Mesothelial cell of epicardium (in vitro differentiated cells): ENCODE data around the gene GALNT10. TPM values are rescaled to one million over a fixed set of nuclear protein-coding genes. Genes with fewer than 3 reads are reported as not detected.
A peak's percentile ranks its signal among the peaks of the same experiment; 100 is the strongest.

Experiments
- DNase-seq, 2 experiments: peaks; one replicate each; pipeline ENCODE4 v3.0.0; 2021; ENCODE audit warnings: low spot score in 2 of 2; ENCODE audit not compliant: unreplicated experiment in 2 of 2
- H3K27ac Mint-ChIP-seq: 2 replicates; pipeline ENCODE4 v1.8.0; 2021; ENCODE audit warnings: mixed read lengths
- H3K27me3 Mint-ChIP-seq: 2 replicates; pipeline ENCODE4 v1.8.0; 2021; ENCODE audit warnings: low read depth, mixed read lengths
- H3K36me3 Mint-ChIP-seq: 2 replicates; pipeline ENCODE4 v1.8.0; 2021; ENCODE audit warnings: mixed read lengths
- H3K4me1 Mint-ChIP-seq: 2 replicates; pipeline ENCODE4 v1.8.0; 2021; ENCODE audit warnings: mixed read lengths
- H3K4me3 Mint-ChIP-seq: 2 replicates; pipeline ENCODE4 v1.8.0; 2021; ENCODE audit warnings: mild to moderate bottlenecking, moderate library complexity, mixed read lengths
- H3K9me3 Mint-ChIP-seq: 2 replicates; pipeline ENCODE4 v1.8.0; 2021; ENCODE audit warnings: mixed read lengths
- CTCF ChIP-seq: fragments of 200-600 bp; sonication (generic); IDR thresholded peaks from one replicate; pipeline ENCODE4 v1.5.0; 2021; ENCODE audit warnings: antibody characterized with exemption; ENCODE audit not compliant: unreplicated experiment
- total RNA-seq: library from RNA; stranded (reverse); gene quantifications from 3 replicates; pipeline ENCODE4 v1.2.1, GENCODE V29; 2021

The GALNT10 gene
- 13.5 to 14.5 TPM (median 13.9 TPM) in 3 replicates for total RNA-seq

- Mint-ChIP-seq H3K27ac (peak within 1 kb of the TSS; percentile 70), H3K4me1 (peaks cover 44% of the 10 kb centered on the region), H3K27me3 (peaks cover 71% of the 10 kb centered on the region)
Observed at GRCh38 chr5:154190595-154191304, at the start of gene GALNT10. TSS of gene GALNT10 (plus strand) at chr5:154190733. CDS start at chr5:154190867, 134 bp downstream.

DNA sequence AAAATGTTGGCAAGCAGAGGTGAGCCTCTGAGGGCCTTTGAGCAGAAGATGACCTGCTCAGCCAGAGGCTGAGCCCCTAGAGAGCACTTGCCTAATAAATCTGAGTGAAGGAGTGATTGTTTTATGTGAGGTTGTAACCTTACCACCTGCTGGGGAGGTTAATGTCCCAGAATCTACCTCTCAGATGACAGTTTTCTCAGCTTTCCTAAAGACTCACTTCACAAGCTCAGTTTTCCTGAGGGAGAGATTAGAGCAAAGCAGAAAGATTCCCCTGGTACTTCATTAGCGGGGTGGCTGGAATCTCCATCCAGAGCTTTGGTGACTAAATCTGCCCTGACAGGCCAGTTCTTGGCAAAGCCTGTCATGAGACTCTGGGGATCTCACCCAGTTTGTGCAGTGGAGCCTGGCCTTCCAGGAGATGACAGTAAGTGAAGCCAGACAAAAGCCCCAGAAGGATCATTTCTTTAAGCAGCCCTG lies 48.8 kb upstream of the GALNT10 start:
- DNase-seq = no peak
- TF ChIP-seq CTCF = no peak
- no peak overlapping the region for H3K27ac Mint-ChIP-seq
- no peaks in the 10 kb centered on the region for H3K4me1 Mint-ChIP-seq
- H3K36me3 Mint-ChIP-seq = no peaks in the 10 kb centered on the region
- H3K4me3 Mint-ChIP-seq = no peak overlapping the region
- H3K27me3 Mint-ChIP-seq = peaks cover 7% of the 10 kb centered on the region
- no peaks in the 10 kb centered on the region for H3K9me3 Mint-ChIP-seq

More at GRCh38 chr5:154190595-154191304, at the start of gene GALNT10:
- H3K9me3 Mint-ChIP-seq = no peaks in the 10 kb centered on the region
- peak within 1 kb of the TSS; percentile 84 for H3K4me3 Mint-ChIP-seq
- peak in 1 of 2 experiments; percentile 55 for DNase-seq
- no peaks in the 10 kb centered on the region for H3K36me3 Mint-ChIP-seq
- no peak for TF ChIP-seq CTCF

DNA sequence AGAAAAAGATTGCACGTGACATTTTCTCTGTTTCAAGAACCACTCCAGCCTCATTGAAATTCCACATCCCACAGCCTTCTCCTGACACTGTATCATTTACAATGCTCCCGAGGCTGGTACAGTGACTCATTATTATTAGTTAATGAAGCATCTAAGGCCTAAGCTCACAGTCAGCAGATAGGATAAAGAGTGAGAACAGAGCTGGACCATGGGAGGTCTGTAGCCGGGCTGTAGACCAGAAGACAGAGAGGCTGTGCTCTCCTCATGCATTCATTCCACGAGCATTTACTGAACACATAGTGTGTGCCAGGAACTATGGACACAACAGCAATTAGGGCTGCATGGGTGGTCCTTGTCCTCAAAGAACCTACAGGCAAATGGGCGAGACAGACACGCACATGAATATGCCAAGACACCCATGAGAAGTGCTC lies 47.3 kb upstream of the GALNT10 start:
- H3K27ac Mint-ChIP-seq = no peak overlapping the region

GRCh38 chr5:154145268-154145667 lies 45.3 kb upstream of the GALNT10 start:
- peaks cover 9% of the 10 kb centered on the region for H3K27me3 Mint-ChIP-seq
- H3K27ac Mint-ChIP-seq = no peak overlapping the region
- H3K36me3 Mint-ChIP-seq = no peaks in the 10 kb centered on the region
- H3K4me1 Mint-ChIP-seq = no peaks in the 10 kb centered on the region
- TF ChIP-seq CTCF = no peak
- H3K4me3 Mint-ChIP-seq = no peak overlapping the region
- H3K9me3 Mint-ChIP-seq = no peaks in the 10 kb centered on the region
- DNase-seq = no peak

More for the DNA sequence above, 47.3 kb upstream of the GALNT10 start:
- DNase-seq = no peak
- peaks cover 9% of the 10 kb centered on the region for H3K27me3 Mint-ChIP-seq
- H3K4me1 Mint-ChIP-seq = no peaks in the 10 kb centered on the region
- no peak for TF ChIP-seq CTCF
- H3K4me3 Mint-ChIP-seq = no peak overlapping the region
- H3K36me3 Mint-ChIP-seq = no peaks in the 10 kb centered on the region
- H3K9me3 Mint-ChIP-seq = no peaks in the 10 kb centered on the region

DNA sequence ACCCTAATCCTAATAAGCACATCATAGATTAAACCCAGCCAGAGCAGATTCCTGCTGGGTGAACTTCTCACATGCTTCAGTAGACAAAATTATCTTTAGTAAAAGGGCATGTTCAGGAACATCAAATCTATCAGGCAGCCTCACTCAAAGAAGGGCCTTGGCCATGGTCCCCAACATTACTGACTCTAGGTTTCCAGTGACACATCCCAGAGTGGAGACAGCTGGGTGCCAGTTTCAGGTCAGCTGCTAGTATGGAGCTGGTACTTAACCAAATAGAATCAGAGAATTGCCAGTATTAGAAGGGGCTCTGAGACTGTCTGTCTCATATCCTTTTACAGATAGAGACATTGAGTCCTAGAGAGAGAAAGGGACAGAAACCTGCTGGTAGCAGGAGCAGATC lies 44.1 kb upstream of the GALNT10 start:
- TF ChIP-seq CTCF = no peak
- Mint-ChIP-seq H3K9me3 (no peaks in the 10 kb centered on the region), H3K27ac (no peak overlapping the region), H3K4me3 (no peak overlapping the region), H3K36me3 (no peaks in the 10 kb centered on the region), H3K27me3 (peaks cover 9% of the 10 kb centered on the region), H3K4me1 (no peaks in the 10 kb centered on the region)
- no peak for DNase-seq
